WTC11 (cell line): ENCODE results near the gene EPHA2. TPM values are rescaled to one million over a fixed set of nuclear protein-coding genes. Genes with fewer than 3 reads are reported as not detected.

Experiments used
- ATAC-seq: fragments of 200-7000 bp; cut with Tn5 transposase; 2 replicates; pipeline ENCODE4 v1.10.0; 2021; ENCODE audit warnings: mild to moderate bottlenecking, moderate library complexity
- CTCF ChIA-PET: fragments of 300-600 bp; sonication (Branson Sonifier 250); formaldehyde crosslinking; loops from one replicate; lab custom pipeline; 2021; ENCODE audit warnings: antibody characterized with exemption; lab: Charles Lee
- POLR2A ChIA-PET: fragments of 350-600 bp; sonication (Branson Sonifier 250); formaldehyde crosslinking; loops from one replicate; lab custom pipeline; 2021; ENCODE audit warnings: antibody characterized with exemption; lab: Charles Lee
- DNase-seq: peaks from one replicate; pipeline ENCODE4 v3.0.0; 2021; ENCODE audit warnings: low spot score
- H3K27ac Mint-ChIP-seq: 2 replicates; pipeline ENCODE4 v1.8.0; 2021; ENCODE audit warnings: mixed read lengths
- H3K27me3 Mint-ChIP-seq: 2 replicates; pipeline ENCODE4 v1.8.0; 2021; ENCODE audit warnings: low read depth, mild to moderate bottlenecking, moderate library complexity, mixed read lengths
- H3K36me3 Mint-ChIP-seq: 2 replicates; pipeline ENCODE4 v1.8.0; 2021; ENCODE audit warnings: mixed read lengths
- H3K4me1 Mint-ChIP-seq: 2 replicates; pipeline ENCODE4 v1.8.0; 2022; ENCODE audit warnings: mixed read lengths
- H3K4me3 Mint-ChIP-seq: 2 replicates; pipeline ENCODE4 v1.8.0; 2021; ENCODE audit warnings: mild to moderate bottlenecking, moderate library complexity, mixed read lengths
- H3K9me3 Mint-ChIP-seq: 2 replicates; pipeline ENCODE4 v1.8.0; 2021; ENCODE audit warnings: mixed read lengths
- IRF1 ChIP-seq: sonication (generic); formaldehyde crosslinking; IDR thresholded peaks from 2 replicates; pipeline ENCODE4 v1.8.0; 2023; ENCODE audit warnings: missing genetic modification reagents
- JUN ChIP-seq: sonication (generic); formaldehyde crosslinking; IDR thresholded peaks from 2 replicates; pipeline ENCODE4 v1.8.0; 2023; ENCODE audit warnings: mild to moderate bottlenecking, missing genetic modification reagents
- PRDM15 ChIP-seq: sonication (generic); formaldehyde crosslinking; IDR thresholded peaks from 2 replicates; pipeline ENCODE4 v1.8.0; 2022; ENCODE audit warnings: missing genetic modification reagents
- RELA ChIP-seq: sonication (generic); formaldehyde crosslinking; IDR thresholded peaks from 2 replicates; pipeline ENCODE4 v1.8.1; 2022; ENCODE audit warnings: missing genetic modification reagents, mild to moderate bottlenecking, borderline replicate concordance
- USF2 ChIP-seq: sonication (generic); formaldehyde crosslinking; IDR thresholded peaks from 2 replicates; pipeline ENCODE4 v1.8.1; 2023; ENCODE audit warnings: mild to moderate bottlenecking, missing genetic modification reagents, moderate library complexity
- ZNF396 ChIP-seq: fragments of 250-450 bp; sonication (Bioruptor Pico); IDR thresholded peaks from 2 replicates; pipeline ENCODE4 v1.8.0; 2021; ENCODE audit warnings: mild to moderate bottlenecking, moderate library complexity, borderline replicate concordance
- ZNF532 ChIP-seq: fragments of 250-450 bp; sonication (Bioruptor Pico); IDR thresholded peaks from 2 replicates; pipeline ENCODE4 v1.9.0; 2021; ENCODE audit warnings: mild to moderate bottlenecking, borderline replicate concordance
- total RNA-seq: library from RNA; stranded (reverse); gene quantifications from 3 replicates; pipeline ENCODE4 v1.2.3, GENCODE V29; 2021
- TF ChIP-seq, protein P1 (sequence below): fragments of 250-450 bp; sonication (Bioruptor Pico); conservative IDR thresholded peaks from 2 replicates; pipeline ENCODE4 v1.9.0; 2021; ENCODE audit warnings: mild to moderate bottlenecking
- TF ChIP-seq, protein P2 (sequence below): sonication (generic); formaldehyde crosslinking; IDR thresholded peaks from 2 replicates; pipeline ENCODE4 v1.8.1; 2023; ENCODE audit warnings: mild to moderate bottlenecking, missing genetic modification reagents

EPHA2 gene
- total RNA-seq, 1 experiment from 2014 or later = 44.4 TPM

- TF ChIP-seq USF2 (CRISPR knock-in tag) = no peak
- no peak for TF ChIP-seq ZNF532 (CRISPR knock-in tag)
- TF ChIP-seq, protein P1, sequence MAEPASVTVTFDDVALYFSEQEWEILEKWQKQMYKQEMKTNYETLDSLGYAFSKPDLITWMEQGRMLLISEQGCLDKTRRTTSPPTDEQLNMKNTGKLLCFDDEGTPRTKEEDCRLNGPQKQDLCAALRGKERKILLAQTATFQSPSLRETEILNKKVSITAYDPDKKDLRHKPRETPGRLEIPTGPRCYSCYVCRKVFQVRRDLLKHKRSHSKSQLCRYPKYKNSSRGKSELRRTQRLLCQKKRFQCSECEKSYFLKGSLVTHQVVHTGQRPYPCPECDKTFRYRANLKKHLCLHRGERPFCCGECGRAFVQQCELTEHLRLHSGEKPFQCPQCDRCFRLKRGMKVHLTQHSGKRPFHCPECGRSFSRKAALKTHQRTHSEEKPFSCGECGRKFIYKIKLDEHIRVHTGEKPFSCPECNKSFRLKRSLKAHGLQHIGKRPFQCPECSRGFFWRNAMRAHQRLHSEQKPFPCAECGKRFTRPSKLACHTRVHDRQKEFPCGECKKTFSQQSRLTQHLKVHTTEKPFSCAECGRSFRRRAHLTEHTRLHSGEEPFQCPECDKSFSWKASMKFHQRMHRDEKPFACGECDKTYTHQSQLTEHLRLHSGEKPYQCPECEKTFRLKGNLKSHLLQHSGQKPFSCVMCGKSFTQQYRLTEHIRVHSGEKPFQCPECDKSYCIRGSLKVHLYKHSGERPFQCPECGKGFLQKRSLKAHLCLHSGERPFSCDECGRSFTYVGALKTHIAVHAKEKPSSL (CRISPR knock-in tag) = no peak
- TF ChIP-seq RELA (CRISPR knock-in tag) = no peak
- no peak for TF ChIP-seq PRDM15 (CRISPR knock-in tag)
- TF ChIP-seq, protein P2, sequence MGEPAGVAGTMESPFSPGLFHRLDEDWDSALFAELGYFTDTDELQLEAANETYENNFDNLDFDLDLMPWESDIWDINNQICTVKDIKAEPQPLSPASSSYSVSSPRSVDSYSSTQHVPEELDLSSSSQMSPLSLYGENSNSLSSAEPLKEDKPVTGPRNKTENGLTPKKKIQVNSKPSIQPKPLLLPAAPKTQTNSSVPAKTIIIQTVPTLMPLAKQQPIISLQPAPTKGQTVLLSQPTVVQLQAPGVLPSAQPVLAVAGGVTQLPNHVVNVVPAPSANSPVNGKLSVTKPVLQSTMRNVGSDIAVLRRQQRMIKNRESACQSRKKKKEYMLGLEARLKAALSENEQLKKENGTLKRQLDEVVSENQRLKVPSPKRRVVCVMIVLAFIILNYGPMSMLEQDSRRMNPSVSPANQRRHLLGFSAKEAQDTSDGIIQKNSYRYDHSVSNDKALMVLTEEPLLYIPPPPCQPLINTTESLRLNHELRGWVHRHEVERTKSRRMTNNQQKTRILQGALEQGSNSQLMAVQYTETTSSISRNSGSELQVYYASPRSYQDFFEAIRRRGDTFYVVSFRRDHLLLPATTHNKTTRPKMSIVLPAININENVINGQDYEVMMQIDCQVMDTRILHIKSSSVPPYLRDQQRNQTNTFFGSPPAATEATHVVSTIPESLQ (CRISPR knock-in tag) = no peak
- TF ChIP-seq ZNF396 = no peak
- TF ChIP-seq IRF1 = no peak
- TF ChIP-seq JUN (CRISPR knock-in tag) = no peak
- TF ChIP-seq, all 79 proteins: peak for 0
- Mint-ChIP-seq H3K36me3 (no peaks in the 10 kb centered on the region), H3K9me3 (no peaks in the 10 kb centered on the region), H3K27me3 (no peaks in the 10 kb centered on the region), H3K4me3 (no peak overlapping the region), H3K27ac (no peak overlapping the region), H3K4me1 (peaks cover 60% of the 10 kb centered on the region)
- DNase-seq (no peak), ATAC-seq (peak; percentile 5; the same call in 1 of the 2 replicates)
- ChIA-PET POLR2A (interaction anchor here (0.8 kb wide), 1 partner anchor 277 kb away, joined by 4 read pairs; no protein-coding TSS in a partner anchor), CTCF (interaction anchor here (0.6 to 2.7 kb wide), 4 partner anchors 30 to 108 kb away, joined by 3 to 22 read pairs (median 12); no protein-coding TSS in a partner anchor)
These were observed 40.3 kb downstream of the EPHA2 start for GRCh38 chr1:16115468-16115983.
